ENCODE data around the gene FAAP100. TPM values are rescaled to one million over a fixed set of nuclear protein-coding genes. Genes with fewer than 3 reads are reported as not detected.

Gene FAAP100
- total RNA-seq, 1 donor from 2014 or later = 16.3 TPM

DNA sequence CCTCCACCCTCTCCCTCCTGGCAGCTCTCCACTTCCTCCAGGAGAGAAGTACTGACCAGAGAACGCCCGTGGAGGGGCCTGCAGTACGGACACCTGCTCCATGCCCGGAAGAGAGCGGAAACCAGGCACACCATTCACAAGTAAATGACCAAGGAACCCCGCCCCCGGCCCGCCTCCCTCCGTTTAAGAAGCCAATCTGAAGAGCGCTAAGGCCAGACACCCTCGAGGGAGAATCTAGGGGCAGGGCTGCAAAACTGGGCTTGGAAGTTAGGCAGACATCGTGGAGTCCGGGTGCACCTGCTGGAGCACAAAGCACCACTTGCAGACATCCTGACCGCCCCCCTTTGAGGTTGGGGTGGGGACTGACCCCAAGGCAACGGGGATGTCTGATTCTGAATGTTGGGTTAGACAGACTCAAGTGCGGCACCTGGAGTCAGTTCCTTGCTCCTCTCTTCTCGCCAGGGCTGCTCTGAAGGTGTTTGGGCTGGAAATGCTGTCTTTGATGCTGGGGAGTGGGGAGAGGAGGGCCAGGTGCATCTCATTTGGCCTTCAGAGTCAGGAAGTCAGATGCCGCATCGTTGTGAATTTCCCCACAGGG, 964 bp upstream of the FAAP100 start:
- peak; percentile 58 for ATAC-seq

DNA sequence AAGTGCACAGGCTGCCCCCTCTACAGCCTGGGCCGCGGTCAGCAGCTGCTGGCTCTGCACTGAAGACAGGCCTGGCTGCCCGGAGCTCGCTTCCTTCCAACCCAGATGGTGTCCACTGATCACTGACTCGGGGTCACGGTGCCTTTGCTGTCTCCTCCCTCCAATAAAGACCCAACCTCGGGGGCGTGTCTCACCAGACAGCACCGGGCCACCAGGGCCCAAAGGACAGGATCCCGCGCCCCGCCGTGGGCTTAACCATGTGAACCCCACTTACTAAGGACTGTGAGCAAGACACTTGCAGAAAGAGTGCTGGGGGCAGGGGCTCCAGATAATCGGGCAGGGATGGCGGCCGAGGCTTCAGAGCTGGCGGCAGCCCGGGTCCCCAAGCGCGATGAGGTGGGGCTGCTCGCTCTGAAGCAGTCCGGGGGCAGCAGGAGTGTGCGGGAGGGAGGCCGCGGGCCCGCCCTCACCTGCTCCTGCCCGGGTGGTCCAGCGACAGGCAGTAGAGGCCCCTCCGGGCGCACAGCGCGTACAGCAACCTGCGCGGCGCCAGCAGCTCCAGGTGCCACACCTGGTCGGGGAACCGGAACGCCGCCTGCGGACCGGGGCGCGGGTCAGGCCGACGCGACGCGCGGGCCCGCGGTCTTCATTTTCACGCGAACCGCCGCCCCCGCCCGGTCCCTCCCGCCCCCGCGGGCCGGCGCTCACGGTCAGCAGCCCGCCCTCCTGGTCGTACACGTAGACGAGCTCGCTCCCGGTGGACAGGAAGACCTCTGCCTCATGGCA, 502 bp downstream of the FAAP100 start:
- peak; percentile 5 for ATAC-seq

DNA sequence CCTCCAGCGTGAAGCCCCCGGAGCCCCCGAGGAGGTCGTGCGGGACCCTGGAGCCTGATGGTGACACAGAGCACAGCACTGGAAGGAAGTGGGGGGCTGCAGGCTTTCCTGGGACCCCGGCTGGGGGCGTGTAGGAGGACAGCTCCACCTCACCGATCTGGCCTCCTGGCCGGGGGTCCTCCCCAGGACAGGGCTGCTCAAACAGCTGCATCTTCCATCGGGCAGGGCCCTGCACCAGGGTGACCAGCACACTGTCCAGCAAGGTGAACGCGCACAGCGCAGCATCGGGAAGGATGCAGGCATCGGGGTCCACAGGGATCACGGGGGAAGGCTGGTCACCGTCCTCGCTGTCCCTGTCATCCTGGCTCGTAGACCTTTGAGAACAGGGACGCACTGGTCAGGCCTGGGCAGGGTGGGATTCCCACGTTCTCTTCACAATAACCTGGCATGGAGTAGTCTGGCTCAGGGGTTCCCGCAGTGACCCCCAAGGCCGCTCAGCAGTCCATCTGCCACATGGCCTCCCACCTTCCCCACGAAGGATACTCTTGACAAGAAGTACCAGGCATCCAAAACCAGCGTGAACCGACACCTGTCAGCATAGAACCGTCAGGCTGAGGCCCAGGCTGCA, 1.2 kb downstream of the FAAP100 start:
- no peak for ATAC-seq

DNA sequence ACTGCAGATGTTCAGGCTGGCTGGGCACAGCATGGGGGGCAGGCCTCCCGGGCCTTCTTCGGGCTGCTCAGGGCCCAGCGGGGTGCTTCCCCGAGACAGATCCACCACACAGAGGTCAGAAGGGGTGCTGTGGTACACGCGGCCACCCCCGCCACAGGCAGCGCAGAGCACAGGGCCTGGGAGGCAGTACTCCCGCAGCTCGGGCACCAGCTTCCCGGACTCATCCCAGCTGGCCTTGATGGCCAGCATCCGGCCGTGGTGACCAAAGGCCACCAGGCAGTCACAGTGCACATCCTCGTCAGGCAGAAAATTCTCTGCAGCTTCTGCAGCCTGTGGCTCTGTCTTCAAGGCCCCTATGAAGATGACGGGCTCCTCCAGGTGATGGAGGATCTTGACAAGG, 1.9 kb downstream of the FAAP100 start:
- ATAC-seq = no peak

DNA sequence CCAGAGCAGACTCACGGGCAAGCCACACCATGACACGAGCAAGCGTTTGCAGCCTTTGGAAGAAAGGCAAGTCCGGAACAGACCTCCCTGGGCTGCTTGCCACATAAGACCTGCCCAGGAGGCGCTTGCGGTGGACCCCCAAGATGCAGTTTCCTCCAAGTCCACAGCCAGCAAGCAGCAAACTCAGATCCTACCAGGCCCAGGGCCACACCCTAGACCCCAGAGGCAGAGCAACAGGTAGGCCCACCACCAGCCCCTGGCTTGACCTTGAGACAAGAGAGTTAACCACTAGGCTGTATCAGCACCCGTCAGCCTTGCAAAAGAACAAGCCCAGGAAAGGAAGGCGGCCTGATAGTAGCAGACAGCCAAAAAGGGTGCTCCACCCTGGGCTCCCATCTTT, 2.3 kb downstream of the FAAP100 start:
- ATAC-seq = no peak

DNA sequence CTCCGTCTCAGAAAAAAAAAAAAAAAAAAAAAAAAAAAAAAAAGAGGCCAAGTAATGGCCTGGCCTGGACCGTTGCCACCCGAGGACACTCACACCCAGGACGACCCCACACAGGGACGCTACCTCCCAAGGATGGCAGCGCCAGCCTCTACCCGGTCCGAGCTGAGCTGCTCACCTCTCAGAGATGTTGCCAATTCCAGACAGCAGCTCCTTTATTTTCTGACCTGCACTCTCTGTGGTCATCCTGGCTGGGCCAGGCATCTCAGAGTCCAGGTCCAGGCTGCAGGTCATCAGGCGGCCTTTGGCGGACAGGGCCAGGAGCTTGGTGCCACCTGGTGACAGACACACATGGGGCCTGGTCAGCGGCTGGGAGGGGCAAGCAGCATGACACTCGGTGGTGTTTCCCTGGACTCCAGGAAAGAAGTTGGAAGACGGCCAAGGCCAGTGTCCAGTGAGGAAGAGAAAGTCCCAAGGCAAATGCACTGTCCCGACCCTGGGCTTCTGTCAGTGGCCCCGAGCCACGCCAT, 3.1 kb downstream of the FAAP100 start:
- no peak for ATAC-seq

DNA sequence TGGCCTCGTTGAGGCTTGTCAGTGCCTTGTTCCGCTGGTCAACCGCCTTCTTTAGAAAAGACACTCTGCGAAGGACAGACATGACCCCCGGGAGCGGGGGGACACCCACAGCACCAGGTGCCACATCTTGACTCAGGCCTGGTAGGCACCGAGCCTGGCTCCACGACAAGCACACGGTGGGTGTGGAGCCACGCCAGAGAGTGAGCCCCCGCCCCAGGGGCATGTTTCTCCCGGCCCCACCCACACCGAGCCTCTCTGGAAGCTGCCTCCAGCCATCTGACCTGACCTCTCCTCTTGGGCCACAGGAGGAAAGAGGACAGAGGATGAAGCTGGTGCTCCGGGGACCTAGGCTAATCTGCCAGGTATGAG, 4.6 kb downstream of the FAAP100 start:
- no peak for ATAC-seq

DNA sequence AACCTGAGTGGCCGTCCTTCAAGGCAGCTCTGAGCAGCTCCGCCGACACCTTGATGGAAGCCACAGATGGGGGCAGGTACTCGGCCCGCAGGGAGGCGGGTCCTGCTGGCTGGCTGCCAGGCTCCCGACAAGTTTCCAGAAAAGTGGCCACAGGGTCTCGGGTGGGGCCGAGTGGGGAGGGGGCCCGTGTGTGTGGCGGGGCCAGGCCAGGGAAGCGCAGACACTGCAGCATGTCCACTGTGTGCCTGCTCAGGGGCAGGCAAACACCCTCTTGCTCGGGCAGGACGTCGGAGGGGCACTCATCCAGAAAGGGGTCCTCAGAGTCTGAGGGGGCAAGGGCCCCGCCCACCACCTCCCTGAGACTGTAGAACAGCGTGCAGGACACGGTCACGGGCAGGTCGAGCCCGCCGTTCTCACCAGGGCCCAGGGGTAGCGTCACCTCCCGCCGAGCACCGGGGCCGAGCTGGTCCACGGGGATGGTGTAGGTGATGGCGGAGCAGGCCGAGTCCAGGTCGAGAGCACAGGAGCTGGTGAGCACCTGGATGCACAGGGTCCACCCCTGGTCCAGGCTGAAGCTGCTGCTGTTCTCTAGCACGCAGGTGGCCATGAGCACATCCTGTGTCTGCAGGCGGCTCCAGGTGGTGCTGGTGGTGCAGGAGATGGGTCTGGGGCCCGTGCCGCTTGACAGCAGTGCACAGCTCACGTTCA, 5.1 kb downstream of the FAAP100 start:
- ATAC-seq = no peak

DNA sequence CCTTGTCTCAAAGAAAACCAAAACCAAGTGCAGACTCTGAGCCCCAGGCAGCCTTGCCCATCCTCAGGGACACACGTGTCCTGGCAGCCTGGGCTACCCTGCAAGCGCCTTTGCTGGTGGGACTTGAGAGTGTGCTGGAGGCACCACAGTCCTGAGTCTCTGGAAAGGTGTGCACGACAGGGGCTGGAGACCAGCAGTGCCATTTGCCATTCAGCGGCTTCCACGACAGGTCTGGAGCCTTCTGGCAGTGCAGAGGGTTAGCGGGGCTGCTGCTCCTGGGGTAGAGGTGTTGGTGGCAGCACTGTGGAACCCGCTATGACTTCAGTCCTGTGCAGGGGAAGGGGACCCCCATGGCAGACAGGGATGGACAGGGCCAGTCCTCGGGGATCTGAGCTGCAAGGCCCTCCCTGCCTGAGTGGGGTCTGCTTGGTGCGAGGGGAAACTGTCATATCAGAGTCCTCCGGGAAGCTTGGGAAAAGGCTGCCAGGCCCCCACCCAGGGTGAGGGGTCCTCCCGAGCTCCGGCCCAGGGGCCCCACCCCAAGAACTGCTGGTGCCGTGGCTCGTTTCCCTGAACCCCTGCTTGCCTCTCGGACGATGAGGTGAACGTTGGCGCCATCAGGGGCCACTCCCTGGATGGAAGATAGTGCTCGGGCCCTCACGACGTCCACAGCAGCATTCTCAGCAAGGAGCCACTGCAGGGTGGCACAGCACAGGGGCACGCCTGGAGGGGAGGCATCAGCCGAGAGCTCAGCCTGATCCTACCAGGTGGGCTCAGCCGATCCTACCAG, 6.8 kb downstream of the FAAP100 start:
- no peak for ATAC-seq

DNA sequence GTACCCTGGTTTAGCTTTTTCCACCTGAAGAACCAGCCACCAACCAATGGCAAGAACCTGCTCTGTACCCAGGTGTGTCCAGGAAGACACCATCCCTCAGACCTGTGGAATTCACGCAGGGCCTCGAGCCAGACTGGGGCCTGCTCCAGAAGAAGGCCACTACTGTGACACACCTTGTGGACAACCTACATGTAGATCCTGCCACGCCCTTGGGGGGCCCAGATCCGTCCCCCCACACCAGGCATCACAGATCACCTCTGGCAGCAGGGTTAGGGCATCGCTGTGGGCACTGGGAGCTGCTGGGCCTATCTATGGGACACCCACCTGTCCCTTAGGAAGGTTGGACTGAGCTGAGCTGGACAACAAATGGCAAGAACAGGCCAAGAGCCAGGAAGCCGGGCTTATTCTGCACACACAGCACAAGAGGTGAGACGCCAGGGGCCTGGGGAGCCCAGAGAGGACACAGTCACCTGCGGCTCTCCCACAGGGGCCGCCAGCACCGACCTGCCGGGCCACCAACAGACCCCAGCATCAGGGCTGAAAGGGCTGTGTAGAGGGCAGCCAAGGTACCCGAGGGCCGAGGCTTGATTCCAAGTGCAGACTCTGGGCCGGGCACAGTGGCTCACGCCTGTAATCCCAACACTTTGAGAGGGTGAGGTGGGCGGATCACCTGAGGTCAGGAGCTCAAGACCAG, 7.7 kb downstream of the FAAP100 start:
- ATAC-seq = no peak

DNA sequence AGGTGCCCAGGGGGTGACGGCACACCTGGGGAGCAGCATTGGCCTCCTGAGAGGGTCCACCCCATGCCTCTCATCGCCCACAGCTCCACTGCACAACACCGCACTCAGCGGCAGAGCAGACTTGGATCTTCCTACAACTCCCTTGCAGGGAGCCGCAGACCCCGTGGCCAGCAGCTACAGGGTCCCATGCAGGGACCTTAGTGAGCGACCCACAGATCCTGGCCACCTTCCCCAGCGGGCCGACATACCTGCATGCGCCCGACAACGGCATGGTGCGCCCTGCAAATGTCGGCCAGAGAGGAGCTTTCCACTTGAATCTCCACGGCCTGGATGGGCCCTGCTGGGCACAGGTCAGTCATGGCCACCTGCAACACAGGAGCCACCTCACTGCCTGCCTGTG, 8.4 kb downstream of the FAAP100 start:
- ATAC-seq = no peak

DNA sequence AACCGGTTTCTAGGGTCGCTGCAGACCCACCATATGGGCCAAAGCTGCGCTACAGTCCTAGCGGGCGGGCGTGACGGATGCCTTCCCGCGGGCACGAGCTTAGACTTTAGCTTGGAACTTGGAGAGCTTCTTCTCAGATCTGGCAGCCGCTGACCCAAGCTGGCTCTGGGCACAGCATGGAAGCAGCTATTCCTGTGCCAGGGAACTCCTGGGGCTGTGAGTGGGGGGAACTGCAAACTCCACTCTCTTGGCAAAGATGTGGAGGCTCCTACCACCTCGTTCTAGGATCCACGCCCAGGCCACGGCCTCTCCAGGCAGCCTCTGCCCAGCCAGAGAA, 8.8 kb downstream of the FAAP100 start:
- no peak for ATAC-seq

DNA sequence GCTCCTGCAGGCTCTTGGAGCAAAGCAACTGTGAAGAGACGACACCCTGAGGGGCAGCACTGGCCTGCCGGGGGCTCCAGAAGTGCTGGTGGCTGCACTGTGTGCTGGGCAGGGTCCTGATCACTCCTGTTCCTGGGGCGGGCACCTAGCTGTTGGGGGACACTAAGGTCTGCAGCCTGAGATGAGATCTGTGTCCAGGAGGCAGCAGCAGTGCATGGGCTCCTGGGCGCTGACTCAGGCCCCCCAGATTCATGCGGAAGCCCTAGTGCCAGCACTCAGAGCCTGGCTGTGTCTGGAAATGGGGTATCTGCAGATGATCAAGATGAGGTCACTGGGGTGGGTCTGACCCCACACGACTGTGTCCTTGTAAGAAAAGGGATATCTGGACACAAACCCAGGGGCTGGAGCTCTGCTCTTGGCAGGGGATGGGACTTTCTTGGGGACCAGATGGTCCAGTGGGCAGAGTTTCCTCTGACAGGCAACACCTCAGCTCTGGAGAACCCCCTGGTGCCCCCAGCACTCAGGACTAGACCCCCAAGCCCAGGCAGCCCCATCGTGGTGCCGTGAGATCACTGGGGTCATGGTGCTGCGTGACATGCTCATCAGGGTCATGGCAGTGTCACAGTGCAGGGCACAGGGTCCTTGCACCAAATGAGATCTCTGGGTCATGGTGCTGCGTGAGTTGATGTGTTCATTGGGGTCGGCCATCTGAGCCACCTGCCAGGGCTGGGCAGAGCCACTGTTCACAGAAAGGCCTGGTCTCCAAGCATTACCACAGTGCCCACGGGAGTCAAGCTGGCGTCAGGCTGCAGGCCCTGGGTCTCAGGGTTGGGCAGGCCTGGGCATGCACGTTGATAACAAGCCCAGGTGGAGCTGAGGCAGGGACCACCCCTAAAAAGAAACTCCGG, 9.5 kb downstream of the FAAP100 start:
- ATAC-seq = no peak

DNA sequence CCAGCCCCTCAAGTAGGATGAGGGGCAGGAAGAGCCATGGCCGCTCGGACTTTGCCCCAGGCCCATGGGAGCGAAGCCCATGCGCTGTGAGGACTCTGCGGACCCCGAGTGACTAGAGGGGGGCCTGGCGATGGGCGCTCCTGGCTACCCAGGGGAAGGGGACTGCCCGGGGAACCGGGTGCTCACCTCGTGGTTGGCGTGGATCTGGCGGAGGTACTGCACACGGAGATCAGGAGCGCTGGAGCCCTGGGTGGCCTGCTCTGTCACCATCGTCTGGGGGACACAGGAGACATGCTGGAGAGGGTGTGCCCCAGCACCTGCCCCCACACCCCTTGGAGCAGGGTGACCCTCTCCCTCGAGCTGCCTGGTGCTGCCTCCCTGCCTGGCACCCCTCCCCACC, 11.0 kb downstream of the FAAP100 start:
- ATAC-seq = no peak

DNA sequence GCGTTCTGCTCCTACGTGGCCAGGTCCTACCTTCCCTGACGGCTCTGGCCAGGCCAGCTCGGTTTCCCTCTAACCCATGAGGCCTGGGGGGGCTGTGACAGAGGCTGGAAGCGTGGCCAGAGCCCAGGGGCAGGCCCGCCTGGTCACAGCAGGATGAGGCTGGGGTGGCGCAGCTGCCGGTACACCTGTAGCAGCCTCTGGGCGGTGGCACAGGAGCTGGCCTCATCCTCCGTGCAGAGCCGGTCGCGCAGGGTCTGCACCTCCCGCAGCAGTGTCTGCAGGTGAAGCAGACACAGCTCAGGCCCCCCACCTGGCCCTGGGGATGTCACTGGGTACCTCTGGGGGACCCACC, 11.5 kb downstream of the FAAP100 start:
- no peak for ATAC-seq

DNA sequence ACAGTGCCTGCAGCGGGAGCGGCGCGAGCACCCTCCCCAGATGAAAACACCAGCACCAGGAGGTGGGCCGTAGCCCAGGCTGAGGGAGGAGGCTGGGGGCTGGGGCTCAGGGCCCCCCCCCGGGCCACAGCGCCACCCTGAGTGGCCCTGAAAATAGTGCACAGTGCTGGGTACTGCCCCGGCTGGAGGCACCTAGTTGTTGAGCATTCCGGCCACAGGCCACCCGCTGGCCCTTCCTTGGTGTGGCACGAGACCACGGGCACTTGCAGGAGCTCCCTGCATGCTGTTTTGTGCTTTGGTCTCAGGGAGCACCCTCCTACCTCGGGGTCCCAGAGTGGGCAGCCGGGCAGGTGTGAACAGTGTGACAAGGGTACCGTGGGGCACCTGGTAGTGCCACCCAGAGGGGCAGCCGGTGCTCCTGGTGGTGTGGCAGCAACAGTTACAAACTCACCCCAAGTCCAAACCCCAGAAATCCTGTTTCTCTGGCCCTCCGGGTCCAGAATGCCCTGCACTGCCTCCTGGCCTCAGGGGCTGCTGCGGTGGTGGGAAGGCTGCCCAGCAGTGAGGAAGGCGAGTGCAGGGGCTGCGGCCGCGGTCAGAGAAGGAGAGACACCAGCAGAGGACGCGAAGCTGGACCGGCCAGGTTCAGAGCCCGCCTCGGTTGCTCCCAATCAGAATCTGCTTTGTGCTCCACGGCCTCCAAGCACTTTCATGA, 12.0 kb downstream of the FAAP100 start:
- ATAC-seq = no peak

DNA sequence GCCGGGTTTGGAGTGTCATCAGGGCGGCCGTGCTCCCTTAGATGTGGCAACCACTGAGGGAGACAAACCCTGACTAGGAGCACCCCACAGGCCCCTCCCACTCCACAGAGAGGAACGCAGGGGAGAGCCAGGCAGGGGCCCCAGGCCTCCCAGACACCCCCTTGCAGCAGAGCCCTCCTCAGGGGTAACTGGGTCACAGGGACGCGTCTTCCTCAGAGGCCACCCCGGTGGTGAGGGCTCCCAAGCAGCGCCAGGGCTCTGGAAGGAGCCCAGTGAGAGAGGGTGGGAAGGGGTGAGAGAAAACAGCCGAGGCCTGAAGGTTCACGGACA, 12.6 kb downstream of the FAAP100 start:
- no peak for ATAC-seq

DNA sequence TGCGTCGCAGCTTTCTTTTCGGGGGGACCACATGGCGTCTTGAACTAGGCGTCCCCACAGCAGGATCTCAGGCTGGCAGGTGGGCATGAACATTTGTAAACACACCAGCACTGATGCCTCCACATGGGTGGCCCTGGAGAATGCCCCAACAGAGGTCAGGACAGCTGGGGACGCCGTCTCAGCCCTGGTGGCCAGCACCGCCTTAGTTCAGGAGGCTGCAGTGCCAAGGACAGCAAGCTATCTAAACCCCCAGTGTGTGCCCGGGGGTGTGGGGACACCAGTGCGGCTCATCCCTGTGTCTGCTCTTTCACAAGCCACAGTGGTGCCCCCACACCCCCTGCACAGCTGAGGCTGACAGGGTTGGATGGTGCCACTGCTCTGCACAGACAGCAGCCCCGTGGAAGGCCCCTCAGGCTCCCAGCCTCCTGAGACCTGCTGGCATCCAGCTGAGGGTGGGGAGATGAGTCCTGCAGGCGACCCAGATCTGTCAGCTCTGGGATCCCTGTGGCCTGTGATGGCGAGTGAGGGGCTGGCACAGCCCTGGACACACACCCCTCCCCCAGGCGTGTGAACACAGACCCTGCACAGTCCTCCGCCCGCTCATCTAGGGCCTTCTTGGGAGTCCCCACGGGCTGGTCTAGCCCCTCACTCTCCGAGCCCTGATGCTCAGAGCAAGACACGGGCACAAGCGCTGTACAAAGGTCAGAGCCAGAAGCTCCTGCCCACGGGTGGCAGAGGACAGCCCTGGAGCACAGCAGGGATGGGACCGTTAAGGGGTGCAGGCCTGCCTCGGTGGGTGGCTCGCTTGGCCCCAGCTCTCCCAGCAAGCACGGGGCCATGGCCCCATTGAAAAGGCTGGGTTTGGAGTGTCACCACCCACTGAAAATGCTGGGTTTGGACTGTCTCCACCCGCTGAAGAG, 13.2 kb downstream of the FAAP100 start:
- ATAC-seq = peak; percentile 1

DNA sequence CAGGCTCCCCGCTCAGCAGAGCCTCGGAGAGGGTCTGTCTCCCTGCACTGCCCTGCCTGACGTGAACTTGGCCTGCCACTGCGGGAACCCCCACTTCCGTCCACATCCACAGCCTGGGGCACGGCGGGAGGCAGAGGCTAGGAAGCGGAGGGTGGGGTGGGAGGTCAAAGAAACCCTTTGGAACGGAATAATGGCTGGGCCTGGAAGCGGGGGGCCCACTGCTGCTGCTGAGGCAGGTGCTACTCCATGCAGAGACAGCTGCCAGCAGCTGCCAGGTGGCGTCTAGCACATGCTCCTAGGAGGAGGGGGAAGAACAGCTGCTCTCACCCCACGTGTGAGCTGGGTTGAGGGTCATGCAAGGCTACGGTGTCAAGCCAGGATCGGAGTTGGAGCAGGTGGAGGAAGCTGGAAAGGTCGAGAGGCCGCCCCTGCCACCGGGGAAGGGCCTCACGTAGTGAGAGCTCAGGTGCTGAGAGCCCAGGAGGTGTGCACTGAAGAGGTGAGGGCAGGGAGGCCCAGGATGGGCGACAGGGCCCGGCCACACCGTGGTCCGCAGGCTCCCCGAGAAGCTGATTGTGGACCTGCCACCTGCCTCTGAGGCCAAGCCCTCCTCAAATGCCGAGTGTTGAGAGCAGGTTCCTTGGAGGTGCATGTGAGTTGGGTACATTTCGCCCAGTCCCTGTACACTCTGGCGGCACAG, 14.1 kb downstream of the FAAP100 start:
- no peak for ATAC-seq

Data from esophagus mucosa (tissue), 1 donor.